ENCODE data around the gene GTF3C1.
"Not testable (repeated sequence)": the region's sequence is repeated elsewhere in the genome, so short reads cannot be mapped to it uniquely, and the experiment has no call there.

The GTF3C1 gene

DNA sequence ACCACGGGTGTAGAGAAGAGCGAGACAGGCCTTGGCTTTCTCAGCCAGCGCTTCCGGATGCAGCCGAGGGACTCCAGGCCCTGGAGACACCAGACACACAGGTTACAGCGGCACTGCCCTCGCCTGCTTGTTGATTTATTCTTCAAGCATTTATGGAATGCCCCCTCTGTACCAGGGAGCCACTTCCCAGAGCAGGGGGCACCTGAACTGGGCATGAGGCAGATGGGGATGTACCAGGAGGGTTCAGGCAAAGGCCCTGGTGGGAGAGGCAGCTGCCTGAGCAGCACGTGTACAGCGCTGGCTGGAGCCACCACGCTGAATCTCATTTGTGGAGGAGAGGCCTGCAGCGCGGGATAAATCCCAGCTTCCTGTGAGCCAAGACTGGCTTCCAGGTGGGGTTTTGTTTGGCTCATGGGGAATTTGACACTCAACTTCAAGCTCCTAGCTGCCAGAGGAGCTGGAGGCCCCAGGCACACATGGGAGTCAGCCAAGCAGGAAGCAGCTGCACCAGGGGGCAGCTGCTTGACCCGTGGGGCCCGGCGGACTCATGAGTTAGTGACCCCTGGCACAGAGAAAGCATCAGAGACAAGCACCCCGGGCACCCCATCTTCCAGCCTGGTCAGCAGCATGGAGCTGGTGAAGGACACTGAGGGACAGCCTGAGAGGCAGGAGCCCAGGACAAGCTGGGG, 88.1 kb downstream of the GTF3C1 start:
- DNase-seq = no peak

DNA sequence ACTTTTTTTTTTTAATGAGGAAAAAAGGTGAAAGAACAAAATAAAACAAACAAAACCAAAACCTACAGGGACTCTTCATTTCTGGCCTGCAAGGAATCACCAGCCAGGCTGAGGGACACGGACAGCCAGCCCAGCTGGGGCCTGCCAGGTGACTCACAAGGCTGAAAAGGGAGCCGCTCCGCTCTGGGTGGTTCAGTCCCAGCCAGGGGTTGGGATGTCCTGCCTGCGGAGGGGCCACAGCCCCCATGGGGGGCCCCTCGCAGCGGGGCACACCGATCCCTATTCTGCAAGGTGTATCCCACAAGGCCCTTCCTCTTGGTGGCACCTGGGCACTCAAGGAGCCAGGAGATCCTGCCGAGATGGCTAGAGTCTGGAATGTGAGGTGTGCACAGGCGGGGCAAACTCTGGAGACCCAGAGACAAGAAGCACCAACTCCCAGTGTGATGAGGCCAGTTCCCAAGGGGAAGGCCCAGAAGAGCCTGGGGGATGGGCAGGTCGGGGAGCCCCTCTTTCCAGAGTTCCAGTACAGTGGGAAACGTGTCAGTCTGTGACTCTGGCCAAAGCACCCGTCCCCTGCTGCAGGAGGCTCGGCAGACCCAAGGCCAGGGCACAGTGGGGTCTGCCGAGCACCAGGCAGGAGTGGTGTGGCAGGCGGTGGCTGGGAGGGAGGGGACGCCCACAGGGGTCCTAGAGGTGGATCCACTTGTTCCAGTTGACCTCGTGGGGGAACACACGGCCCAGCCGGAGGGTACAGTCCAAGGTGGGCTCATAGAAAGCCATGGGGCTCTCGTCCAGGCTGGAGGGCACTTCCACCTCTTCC, 88.8 kb downstream of the GTF3C1 start:
- DNase-seq = no peak

DNA sequence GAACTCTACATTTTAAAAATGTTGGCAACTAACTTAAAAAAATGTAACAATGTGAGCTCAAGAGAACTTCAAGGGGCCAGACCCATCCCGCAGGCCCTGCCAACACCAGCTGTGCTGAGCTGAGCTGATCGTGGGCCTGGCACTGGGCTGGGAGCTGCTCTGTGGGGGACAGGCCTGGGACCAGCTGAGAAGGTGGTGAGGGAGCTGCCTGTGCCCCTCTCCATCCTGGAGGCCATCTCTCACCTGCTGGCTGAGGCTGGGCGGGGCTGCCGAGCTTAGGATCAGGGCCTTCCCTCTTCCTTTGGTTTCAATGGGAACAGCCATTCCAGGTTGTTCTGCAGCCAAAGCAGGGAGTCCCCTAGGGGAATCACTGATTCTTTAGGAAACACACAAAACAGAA, 89.5 kb downstream of the GTF3C1 start:
- no peak for DNase-seq

DNA sequence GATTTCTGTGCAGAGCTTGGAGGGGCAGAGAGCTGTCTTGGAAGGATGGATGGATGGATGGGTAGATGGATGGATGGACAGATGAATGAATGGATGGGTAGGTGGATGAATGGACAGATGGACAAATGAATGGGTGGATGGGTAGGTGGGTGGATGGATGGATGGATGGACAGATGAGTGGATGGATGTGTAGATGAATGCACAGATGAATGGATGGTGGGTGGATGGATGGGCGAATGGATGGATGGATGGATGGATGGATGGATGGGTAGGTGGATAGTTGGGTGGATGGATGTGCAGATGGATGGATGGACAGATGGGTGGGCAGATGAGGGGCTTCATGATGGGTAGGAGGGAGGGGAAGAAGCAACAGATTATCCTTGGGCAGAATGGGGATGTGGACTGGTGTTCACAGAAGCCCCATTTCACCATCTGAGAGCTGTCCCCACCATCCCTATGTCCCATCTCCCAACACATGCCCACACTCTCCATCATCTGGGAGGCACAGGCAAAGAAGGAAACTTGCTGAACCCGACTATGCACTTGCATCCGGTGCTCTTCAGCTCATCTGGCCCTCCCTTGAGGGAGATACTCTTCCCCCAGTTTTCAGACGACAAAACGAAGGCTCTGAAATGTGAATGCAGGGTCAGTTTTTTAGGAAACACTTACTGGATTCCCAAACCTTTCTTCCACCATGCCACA, 90.6 kb downstream of the GTF3C1 start:
- no peak for DNase-seq

DNA sequence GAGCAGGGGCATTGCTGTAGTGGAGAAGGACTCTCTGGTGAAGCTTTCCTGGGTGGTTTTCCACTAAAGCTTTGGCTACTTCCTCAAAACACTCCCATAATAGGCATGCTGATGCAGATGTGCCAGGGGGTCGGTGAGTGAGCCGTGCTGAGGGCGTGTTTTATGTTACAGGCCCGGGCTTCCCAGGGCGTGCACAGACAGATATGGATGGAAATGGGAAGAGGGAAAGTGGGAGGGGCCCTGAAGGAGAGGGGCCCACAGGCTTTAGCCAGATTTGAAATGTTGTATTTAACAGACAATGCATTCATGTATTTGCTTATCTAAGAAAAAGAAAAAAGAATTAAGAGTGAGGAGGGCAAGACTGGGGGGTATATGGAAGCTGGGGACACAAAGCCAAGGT, 91.5 kb downstream of the GTF3C1 start:
- no peak for DNase-seq

DNA sequence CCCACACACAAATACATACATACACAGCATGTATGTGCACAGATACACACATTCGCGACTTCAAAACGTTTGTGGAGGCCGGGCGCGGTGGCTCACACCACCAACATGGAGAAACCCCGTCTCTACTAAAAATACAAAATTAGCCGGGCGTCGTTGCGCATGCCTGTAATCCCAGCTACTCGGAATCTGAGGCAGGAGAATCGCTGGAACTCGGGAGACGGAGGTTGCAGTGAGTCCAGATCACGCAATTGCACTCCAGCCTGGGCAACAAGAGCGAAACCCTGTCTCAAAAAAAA, 92.2 kb downstream of the GTF3C1 start:
- DNase-seq = not testable (repeated sequence)

DNA sequence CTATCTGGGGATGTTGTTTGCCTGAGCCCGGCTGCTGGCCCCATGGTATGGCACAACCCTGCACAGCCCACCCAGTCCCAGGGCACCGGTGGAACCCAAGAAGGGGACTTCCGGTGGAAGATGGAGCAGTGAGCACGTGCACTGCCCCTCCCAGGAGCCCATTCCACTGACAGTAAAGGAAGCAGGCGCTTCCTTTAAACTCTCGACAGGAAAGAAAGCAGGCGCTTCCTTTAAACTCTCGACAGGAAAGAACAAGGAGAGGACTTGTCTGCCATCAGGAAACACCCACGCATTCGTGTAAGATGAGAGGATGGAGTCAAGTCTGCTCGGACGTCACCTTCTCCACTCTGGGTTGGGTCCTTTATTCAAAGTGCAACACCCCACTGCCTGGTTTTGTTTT, 94.0 kb downstream of the GTF3C1 start:
- DNase-seq = no peak

DNA sequence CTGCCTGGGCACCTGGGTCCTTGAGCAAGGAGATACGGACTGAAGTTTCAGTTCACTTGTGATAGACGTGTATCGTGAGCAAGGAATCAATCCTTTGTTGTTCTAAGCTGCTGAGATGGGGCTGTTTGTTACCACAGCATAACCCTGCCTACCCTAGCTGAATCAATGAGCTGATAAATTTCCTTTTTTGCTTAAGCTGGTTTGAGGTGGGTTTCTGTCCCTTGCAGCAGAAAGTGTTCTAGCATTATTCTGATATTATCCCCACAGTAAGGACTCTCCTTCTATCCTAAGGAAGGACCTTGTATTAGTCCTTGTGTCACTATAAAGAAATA, 96.3 kb downstream of the GTF3C1 start:
- no peak for DNase-seq

DNA sequence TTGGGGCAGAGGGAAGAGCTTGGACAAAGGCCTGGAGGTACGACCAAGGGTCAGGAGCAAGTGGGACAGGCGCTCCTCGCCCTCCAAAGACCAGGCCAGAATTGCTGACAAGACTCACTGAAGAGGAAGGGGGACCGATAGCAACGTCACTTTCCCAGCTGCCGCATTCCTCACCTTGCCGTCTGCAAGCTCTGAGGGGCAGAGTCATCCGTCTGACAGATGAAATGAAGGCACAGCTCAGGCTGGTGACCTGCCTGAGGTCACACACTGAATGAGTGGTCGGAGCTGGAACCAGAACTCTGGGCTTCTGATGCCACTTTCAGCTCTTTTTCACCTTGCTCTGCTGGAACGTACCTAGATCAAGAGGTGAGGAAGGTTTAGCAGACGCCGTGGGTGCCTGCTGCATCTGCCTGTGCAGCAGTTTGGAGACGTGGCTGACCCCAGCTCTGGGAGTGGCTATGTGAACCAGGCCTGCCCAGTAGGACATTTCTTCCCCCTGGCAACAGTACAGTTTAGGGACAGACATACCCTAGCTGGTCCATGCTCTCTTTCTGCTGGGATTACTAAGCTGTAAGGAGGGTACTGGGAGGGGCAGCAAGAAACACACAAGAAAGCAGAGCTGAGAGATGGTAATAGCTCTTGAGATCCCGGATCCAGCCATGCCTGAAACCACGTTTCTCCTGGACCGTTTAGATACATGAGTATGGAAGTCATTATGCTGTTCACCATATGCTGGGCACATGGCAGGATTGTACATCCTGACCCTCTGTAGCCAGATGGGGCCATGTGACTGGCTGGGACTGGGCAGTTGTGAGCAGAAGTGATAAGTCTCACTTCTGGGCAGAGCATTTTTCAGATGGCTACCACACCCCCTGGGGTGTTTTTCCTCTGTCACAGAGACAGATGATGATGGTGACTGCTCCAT, 96.9 kb downstream of the GTF3C1 start:
- DNase-seq = no peak

DNA sequence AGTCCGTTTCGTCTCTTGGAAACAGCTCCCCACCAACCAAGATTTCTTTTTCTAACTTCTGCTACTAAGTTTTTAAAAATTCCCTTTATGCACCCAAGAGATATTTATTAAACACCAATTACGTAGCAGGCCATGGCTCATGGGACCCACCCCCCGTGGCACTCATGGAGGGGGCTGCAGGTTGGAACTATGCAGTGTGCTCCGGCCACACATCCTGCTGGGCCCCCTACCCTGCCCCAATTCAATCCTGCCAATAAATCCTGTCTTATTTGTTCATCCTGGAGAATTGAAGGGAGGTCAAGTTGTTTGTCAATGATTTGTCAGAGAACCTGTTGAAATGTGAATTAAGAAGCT, 99.5 kb downstream of the GTF3C1 start:
- no peak for DNase-seq

DNA sequence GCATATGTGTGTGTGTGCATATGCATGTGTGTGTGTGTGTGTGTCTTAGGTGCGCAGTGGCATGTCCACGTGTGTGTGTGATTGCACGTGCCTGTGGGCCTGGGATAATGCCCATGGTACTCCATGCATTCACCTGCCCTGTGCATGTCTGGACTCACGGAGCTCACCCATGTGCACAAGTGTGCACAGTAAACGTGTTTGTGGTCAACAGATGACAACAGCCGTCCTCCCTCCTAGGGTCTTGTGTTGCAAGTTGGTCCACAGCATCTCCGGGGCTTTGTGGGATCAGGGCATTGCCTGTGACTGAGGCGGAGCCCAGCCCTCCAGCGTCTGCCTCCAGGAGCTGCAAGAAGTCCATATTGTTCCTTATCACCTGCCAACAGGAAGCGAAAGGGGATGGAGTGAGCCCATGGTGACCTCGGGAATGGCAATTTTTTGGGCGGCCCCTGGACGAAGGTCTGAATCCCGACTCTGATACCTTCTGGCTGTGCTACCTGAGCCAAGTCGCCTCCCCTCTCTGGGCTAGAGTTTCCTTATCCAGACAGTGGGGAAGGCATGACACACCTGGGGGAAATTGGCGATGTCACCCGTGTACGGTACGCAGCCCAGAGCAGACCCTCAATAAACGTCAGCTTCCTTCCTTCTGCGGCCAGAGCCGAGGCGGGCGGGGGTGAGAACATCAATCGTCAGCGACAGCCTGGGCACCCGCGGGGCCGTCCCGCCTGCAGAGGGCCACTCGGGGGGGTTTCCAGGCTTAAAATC, 100.1 kb downstream of the GTF3C1 start:
- DNase-seq = peak; percentile 67

DNA sequence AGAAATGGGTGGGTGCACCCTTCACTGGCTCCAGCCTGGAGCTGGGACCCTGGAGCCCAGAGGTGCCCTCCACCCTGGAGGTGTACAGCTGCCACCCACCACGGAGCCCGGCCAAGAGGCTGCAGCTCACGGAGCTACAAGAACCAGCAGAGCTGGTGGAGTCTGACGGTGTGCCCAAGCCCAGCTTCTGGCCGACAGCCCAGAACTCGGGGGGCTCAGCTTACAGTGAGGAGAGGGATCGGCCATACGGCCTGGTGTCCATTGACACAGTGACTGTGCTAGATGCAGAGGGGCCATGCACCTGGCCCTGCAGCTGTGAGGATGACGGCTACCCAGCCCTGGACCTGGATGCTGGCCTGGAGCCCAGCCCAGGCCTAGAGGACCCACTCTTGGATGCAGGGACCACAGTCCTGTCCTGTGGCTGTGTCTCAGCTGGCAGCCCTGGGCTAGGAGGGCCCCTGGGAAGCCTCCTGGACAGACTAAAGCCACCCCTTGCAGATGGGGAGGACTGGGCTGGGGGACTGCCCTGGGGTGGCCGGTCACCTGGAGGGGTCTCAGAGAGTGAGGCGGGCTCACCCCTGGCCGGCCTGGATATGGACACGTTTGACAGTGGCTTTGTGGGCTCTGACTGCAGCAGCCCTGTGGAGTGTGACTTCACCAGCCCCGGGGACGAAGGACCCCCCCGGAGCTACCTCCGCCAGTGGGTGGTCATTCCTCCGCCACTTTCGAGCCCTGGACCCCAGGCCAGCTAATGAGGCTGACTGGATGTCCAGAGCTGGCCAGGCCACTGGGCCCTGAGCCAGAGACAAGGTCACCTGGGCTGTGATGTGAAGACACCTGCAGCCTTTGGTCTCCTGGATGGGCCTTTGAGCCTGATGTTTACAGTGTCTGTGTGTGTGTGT, 100.9 kb downstream of the GTF3C1 start:
- no peak for DNase-seq

DNA sequence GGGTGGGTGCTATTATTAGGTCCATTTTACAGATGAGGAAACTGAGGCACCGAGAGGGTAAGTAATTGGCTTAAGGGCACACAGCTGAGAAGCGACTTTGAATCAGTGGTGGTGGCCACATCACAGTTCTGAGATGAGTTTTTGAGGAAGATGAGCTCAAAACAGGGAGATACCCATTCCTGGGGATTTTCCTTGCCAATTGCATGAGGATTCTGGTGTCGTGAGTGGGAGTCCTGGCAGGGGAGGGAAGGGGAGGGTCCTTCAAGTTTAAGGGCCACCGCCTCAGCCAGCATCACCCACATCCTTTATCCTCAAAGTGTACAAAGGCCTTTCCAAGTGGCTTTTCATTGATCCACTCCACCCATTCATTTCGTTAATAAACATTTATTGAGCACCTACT, 102.4 kb downstream of the GTF3C1 start:
- no peak for DNase-seq

DNA sequence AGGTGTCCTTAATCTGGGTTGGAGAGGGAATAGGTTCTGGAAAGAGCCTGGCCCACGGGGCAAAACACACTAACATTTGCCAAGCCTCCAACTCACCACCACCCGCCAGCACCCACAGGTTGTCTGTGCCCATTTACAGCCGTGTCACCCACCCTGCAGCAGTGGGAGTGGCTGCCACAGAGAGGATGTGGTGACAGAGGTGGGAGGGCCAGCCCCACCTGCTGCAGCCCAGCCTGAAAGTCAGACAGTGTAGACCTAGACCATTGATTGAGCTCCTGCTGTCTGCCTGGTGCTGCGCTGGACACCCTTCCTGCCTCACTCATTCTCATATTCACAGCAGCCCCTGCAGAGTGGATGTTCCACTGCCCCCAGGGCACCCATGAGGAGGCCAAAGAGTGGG, 103.0 kb downstream of the GTF3C1 start:
- DNase-seq = peak; percentile 56

DNA sequence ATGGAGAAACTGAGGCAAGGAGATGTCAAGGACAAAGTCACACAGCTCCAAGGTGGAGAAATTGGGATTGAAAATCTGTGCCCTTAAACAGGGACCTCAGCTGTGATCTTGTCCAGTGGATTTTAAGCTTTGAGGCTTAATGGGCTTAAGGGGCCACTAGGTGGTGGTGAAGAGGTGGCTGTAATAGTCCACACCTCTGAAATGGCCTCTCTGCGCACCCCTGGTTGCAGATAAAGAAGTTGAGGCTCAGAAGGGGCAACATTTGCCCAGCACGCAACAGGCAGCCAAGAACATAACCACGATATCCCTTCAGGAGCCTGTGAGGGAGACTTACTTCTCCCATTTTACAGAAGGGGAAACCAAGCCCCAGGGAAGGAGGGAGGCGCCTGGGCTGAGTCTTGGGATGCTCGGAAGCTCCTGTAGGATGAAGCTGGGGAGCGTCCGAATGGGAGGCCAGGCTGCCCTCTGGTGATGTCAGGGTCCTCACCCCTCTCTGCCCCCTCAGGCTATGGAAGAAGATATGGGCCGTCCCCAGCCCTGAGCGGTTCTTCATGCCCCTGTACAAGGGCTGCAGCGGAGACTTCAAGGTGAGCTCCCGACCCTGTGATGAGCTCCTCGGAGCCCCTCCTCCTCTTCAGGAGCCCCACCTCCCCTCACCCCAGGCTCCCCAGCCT, 104.1 kb downstream of the GTF3C1 start:
- no peak for DNase-seq

DNA sequence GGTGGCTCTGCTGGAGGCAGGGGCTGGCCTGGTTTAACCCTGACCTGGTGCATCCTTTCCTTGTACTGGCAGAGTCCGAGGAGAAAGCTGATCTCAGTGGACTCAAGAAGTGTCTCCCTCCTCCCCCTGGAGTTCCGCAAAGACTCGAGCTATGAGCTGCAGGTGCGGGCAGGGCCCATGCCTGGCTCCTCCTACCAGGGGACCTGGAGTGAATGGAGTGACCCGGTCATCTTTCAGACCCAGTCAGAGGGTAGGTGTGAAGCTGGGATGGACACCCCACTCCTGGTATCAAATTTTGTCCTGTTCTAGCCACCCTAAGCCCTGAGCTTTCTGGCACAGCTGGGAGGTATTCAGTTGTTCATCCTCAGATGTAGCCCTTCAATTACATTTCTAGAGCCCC, 105.2 kb downstream of the GTF3C1 start:
- DNase-seq = no peak

DNA sequence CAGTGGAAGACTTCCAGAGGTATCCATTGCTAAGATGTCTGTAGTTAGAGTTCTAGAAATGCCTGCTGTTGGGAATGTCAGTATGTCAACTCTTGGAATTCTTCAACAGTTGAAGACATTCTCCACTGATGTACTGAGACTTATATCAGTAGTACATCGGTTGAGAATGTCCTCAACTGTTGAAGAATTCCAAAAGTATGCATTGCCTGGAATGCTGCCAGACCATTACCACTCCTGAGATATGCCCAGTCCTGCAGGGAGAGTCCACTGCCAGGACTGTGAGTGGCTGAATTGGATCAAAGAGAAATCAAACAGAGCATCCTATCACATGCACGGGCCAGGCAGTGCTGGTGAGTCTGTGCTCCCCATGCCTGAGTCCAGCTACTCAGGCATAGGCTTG, 105.7 kb downstream of the GTF3C1 start:
- DNase-seq = no peak

DNA sequence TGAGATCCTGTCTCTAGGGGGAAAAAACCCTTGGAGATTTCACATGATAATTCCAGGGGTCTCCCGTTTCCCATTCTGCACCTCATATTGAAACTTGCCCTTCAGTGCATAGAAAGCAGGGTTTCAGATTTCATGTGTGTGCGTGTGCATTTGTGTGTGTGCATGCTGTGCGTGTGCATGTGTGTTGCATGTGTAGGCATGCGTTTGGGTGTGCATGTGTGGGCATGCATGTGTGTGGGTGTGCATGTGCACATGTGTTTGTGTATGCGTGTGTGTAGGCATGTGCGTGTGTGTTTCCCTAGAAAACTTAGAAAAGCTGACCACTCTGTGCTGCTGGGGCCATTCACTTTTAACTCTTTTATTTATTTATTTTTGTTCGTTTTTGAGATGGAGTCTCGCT, 107.7 kb downstream of the GTF3C1 start:
- no peak for DNase-seq

DNA sequence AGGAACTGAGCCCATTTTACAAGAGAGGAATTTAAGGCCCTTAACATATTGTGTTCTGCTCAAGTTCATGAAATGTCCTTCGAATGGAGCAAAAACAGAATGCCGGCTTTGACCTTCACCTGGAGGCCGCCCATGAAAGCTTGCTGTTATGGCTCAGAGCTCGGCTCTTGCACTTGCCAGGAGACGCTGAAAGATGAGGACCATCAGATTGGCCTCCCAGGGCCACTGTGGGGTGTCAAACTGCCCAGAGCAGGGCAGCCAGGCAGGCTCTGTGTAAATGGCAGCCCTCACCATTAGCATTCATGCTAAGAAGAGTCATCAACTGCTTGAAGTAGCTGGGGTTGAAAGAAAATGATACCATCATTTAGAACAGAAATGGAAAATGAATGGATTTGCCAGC, 108.4 kb downstream of the GTF3C1 start:
- DNase-seq = no peak

DNA sequence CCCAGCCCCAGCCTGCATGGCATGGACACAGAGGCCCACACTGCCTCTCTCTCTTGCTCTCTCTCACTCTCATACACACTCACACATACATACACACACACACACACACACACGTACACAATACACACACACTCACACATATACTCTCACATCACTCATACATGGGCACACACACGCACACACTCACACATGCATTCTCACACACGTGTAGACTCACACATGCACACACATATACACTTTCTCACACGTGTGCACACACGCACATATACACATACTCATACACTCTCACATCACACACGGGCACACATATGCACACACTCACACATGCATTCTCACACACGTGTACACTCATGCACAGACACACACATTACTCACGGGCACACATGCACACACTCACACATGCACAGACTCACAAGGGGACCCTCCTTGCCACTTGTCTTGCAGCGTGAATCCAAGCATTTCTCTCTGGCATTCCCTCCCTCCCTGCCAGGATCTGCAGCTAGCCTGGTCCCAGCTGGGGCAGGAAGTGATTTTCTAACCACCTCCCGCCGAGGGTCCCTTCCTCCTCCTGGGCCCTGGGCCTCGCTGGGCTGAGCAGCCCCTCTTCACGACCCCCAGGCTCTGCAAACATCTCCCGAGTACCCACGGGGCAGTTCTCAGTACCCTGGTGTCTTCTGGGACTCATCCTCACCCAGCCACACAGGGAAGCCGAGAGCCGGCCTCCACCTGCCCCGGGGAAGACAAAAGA, 110.3 kb downstream of the GTF3C1 start:
- DNase-seq = no peak
